Right lobe of liver (tissue), 4 donors: ENCODE measurements around the gene DMKN.

ENCODE experiments used
- CTCF ChIP-seq, 4 donors: fragments of 200-600 bp in 3 of 4; fragments of 450-650 bp in 1 of 4; IDR thresholded peaks; one replicate each; pipeline versions ENCODE4 v1.5.1 to v1.8.0; 2016 to 2022; ENCODE audit warnings: antibody characterized with exemption in 4 of 4, mild to moderate bottlenecking in 2 of 4
- POLR2A ChIP-seq: fragments of 450-650 bp; IDR thresholded peaks from one replicate; pipeline ENCODE4 v1.6.1; 2017; ENCODE audit warnings: antibody characterized with exemption, mild to moderate bottlenecking
- donor health status: DM: no; HTN: no; CAD: no.
- donor health status: DM: no; HTN: no; CAD: no.
- donor health status: DM: no; HTN: yes; CAD: no.

DNA sequence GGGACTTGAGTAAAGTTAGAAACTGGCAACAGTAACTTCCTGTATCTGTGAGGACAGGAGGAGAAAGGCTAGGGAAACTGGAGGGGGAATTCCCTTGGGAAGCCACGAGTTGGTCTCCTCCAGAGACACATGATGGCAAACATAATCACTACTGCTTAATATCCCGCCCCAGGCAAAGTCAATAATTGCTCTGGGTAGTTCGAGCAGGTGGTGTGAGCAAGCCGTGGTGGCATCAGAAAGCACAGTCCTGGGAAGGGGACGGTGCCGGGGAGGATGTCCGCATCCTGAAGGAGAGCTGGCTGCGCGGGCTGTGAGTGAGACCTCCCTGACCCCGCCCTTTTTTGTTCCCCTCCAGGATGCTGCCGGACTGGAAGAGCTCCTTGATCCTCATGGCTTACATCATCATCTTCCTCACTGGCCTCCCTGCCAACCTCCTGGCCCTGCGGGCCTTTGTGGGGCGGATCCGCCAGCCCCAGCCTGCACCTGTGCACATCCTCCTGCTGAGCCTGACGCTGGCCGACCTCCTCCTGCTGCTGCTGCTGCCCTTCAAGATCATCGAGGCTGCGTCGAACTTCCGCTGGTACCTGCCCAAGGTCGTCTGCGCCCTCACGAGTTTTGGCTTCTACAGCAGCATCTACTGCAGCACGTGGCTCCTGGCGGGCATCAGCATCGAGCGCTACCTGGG is 63.9 kb downstream of the DMKN start:
- TF ChIP-seq CTCF (IDR thresholded peaks at IDR 0.05) (no peak), POLR2A (no peak)
